GM23338 (cell line): ENCODE measurements around the gene CMBL.

ENCODE experiments used
- CREB1 ChIP-seq: fragments of 250-450 bp; sonication (Bioruptor Pico); IDR thresholded peaks from 2 replicates; pipeline ENCODE4 v1.5.0; 2020; ENCODE audit warnings: low read depth, mild to moderate bottlenecking, moderate library complexity
- CTCF ChIP-seq, 2 experiments: fragments of 200-600 bp in 1 of 2; sonication (generic) in 1 of 2; conservative IDR thresholded peaks; 2 replicates each; pipeline versions ENCODE4 v1.5.1 to v1.6.1; 2016 to 2017; ENCODE audit warnings: antibody characterized with exemption in 2 of 2, low read depth in 2 of 2, mild to moderate bottlenecking in 2 of 2, moderate library complexity in 1 of 2
- ETS1 ChIP-seq: IDR thresholded peaks from 2 replicates; pipeline ENCODE4 v1.6.1; 2016; ENCODE audit warnings: antibody characterized with exemption
- EZH2 ChIP-seq: fragments of 200-600 bp; sonication (generic); IDR thresholded peaks from one replicate; pipeline ENCODE4 v1.8.0; 2017; ENCODE audit warnings: antibody characterized with exemption, mild to moderate bottlenecking, low read depth; ENCODE audit not compliant: unreplicated experiment
- EZH2phosphoT487 ChIP-seq: fragments of 200-600 bp; sonication (generic); IDR thresholded peaks from one replicate; pipeline ENCODE4 v1.8.1; 2018; ENCODE audit warnings: antibody characterized with exemption; ENCODE audit not compliant: unreplicated experiment
- JUNB ChIP-seq: IDR thresholded peaks from one replicate; pipeline ENCODE4 v1.6.1; 2016; ENCODE audit warnings: antibody characterized with exemption; ENCODE audit not compliant: unreplicated experiment
- POLR2AphosphoS5 ChIP-seq: IDR thresholded peaks from 2 replicates; pipeline ENCODE4 v1.6.1; 2016; ENCODE audit warnings: antibody characterized with exemption, low read depth
- REST ChIP-seq: IDR thresholded peaks from one replicate; pipeline ENCODE4 v1.6.1; 2018; ENCODE audit warnings: antibody characterized with exemption; ENCODE audit not compliant: unreplicated experiment
- STAT1 ChIP-seq: IDR thresholded peaks from one replicate; pipeline ENCODE4 v1.6.1; 2016; ENCODE audit warnings: antibody characterized with exemption; ENCODE audit not compliant: unreplicated experiment
- ZNF331 ChIP-seq: fragments of 250-450 bp; sonication (Bioruptor Pico); IDR thresholded peaks from 2 replicates; pipeline ENCODE4 v1.5.0; 2020; ENCODE audit warnings: low read depth, mild to moderate bottlenecking, moderate library complexity
- ZNF462 ChIP-seq: fragments of 250-450 bp; sonication (Bioruptor Pico); IDR thresholded peaks from 2 replicates; pipeline ENCODE4 v1.5.0; 2020; ENCODE audit warnings: mild to moderate bottlenecking, moderate library complexity

- TF ChIP-seq CTCF (conservative IDR thresholded peaks at IDR 0.05; ENCODE audit: low read depth in 2 of 2) (no peak), REST (no peak), EZH2phosphoT487 (no peak), POLR2AphosphoS5 (no peak), EZH2 (no peak), CREB1 (CRISPR knock-in tag) (no peak), STAT1 (no peak), JUNB (no peak), ZNF331 (no peak), ETS1 (no peak), ZNF462 (CRISPR knock-in tag) (no peak)
Observed at GRCh38 chr5:10276691-10277090, 31.0 kb downstream of the CMBL start.
